SIG-M5 (cell line): ENCODE data around the gene TMEM248.
"Not testable (repeated sequence)": the region's sequence is repeated elsewhere in the genome, so short reads cannot be mapped to it uniquely, and the experiment has no call there.

Experiments used
- DNase-seq: peaks from one replicate; lab custom pipeline; 2025; lab: John Stamatoyannopoulos, UW

The TMEM248 gene

DNA sequence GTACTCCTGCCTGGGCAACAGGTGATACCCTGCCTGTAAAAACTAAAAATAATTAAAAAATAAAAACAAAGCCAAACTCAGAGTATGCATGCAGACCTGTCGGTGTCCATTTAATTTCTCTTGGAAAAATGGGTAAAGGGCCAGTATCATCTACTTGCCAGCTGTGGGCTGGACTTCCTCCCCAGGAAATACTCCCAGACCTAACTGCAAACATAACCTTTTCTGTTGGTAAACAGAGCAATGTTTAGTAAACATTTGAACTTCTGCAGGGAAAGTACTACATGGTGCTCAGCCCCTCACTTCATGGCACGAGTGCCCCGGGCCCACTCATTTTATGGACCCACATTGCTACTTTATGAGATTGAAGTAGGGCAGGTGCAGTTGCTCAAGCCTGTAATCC is 10.2 kb upstream of the TMEM248 start:
- no peak for DNase-seq

DNA sequence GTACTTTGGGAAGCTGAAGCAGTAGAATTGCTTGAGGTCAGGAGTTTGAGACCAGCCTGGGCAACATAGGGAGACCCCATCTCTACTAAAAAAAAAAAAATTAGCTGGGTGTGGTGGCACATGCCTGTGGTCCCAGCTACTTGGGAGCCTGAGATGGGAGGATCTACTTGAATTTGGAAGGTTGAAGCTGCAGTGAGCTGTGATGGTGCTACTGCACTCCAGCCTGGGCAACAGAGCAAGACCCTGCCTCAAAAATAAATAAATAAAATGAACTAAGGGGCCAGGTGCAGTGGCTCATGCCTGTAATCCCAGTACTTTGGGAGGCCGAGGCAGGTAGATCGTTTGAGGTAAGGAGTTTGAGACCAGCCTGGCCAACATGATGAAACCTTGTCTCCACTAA is 9.8 kb upstream of the TMEM248 start:
- not testable (repeated sequence) for DNase-seq

DNA sequence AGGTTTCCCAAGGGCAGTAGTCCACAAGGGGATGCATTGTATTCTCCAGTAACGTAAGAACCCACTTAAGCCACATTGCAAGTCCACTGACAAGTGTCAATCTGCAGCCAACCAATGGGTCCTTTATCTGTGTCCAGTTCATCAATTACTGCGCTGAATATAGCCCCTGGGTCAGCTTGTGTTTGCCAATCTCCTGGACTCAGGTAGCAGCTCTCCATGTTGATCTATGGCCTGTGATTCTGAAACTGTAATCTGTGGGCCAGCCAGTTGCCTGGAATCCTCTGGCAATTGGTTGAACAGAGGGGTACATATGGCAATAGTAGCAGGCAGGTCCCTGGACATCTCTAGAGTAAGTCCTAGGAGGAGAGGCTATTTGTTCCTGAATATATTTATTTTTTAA is 8.8 kb upstream of the TMEM248 start:
- DNase-seq: no peak

DNA sequence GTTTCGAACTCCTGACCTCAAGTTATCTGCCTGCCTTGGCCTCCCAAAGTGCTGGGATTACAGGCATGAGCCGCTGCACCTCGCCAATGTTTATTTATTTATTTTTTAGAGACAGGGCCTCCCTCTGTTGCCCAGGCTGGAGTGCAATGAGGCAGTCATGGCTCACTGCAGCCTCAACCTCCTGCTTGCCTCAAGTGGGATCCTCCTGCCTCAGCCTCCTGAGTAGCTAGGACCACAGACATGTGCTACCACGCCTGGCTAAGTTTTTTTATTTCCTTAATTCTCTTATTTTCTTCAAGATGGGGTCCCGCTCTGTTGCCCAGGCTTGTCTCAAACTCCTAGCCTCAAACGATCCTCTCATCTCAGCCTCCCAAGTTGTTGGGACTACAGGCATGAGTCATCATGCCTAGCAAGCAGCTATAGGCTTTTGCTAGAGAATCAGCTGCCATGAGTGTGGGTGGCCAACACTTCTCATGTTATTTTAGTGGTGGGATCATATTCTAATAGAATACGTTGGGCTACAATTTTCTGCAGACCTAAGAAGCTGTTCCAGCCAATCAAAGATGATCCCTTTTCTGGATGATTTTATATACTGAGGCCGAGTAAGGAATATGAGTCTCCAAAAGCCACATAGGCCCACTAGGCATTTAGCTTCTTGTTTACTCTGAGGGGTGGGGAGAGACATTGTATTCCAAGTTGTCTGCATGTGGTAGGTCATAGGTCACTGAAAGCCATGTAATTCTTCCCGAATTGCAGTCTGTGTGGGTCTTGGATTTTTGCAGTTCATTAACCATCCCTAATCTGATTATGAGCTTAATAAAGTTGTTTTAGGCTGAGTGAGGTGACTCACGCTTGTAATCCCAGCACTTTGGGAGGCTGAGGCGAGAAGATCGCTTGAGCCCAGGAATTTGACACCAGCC is 7.6 kb upstream of the TMEM248 start:
- no peak for DNase-seq

DNA sequence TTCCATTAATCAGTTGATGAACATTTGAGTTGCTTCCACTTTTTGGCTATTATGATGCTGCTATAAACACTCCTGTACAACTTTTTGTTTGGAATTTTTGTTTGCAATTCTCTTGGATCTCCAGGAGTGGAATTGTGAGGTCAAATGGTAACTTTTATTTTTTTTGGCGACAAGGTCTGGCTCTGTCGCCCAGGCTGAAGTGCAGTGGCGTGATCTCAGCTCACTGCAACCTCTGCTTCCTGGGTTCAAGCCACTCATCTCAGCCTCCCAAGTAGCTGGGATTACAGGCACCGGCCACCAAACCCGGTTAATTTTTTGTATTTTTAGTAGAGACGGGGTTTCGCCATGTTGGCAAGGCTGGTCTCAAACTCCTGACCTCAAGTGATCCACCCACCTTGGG is 3.1 kb upstream of the TMEM248 start:
- DNase-seq: not testable (repeated sequence)

DNA sequence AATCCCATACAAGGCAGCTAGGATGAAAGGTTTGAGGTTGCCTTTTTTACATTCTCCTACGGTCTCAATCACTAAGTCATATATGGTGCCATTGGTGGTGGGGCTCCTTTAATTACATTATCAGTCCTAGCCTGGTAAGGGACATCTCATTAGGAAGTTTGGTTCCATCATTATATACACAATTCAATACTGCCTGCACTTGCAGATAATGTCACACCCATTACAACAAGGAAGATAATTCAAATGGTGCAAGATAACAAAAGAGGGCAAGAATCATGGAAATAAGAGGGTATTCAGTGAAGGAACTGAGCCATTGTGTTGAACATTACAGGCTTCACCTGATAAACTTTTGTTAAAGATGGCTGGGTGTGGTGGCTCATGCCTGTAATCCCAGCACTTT is 1.7 kb upstream of the TMEM248 start:
- DNase-seq: no peak

DNA sequence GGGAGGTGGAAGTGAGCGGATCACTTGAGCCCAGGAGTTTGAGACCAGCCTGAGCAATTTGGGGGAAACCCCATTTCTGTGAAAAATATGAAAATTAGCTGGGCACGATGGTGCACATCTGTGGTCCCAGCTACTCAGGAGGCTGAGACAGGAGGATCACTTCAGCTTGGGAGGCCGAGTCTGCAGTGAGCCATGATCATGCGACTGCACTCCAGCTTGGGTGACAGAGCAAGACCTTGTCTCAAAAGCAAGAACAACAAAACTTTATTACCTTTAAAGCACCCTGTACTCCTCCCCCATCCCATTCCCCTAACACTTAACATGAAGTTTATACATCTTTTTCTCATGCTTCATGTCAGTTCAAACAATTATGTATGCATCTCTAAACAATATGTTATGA is 1.3 kb upstream of the TMEM248 start:
- no peak for DNase-seq

DNA sequence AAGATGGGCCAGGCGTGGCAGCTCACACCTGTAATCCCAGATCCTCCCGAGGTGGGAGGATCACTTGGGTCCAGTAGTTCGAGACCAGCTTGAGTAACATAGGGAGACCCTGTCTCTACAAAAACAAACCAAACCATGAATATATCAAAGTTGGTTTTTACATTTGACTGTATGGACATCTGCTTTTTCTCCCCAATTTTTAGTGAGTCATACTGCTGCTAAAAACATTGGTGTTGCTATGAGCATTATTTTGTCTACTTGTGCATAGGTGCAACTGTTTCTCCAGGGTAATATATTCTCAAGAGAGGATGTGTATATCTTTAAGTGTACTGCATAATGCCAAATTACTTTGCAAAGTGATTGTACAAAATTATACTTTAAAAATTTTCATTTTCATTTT is 769 bp upstream of the TMEM248 start:
- DNase-seq: no peak

DNA sequence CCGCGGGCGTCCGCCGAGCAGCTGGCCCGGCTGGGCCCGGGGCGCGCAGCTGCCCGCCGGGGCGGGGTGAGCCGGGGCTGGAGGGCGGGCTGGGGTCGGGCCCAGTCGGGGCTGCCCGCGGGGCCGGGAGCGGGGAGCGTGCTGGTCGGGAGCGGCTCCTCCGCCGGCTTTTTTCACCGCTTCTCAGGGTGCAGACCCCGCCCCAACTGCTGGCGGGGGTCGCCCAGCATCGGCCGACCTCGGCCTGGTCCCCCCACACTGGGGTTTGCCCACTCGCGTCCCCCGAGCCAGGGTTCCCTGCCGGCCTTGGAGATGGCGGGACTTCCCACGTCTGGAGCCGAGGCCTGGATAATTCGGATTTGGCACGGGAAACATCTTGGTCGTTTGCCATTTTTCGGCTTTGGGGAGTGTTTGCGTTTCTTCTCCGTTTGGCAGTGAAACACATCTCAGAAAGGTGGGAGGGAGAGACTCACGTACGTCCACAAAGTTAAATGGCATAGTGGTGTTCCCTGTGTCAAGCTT is 432 bp downstream of the TMEM248 start:
- DNase-seq: no peak

DNA sequence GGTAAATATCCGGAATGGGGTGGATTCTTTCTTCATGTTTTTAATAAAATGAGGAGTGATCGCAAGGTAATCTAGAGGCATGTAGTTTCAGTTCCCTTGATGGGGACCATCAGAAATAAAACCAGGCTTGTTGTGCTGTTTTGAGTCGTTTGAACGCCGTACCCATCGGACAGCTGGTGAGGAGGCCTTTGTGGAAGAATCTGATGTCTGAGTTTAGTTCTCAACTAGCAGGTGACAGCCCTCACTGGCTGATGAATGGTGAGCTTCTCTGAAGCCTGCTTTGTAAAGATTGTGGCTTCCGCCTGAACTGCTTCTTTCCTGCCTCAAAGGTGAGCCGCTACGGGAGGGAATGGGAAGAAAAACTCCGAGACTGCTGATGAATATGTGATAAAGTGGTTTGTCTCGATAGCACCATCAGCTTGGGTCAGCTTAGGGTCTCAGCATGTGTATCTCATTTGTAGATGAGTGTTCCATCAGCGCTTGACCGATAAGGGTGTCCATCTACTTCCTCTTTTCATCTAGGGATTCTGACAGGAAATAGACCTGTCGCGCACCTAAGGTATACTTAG is 977 bp downstream of the TMEM248 start:
- no peak for DNase-seq

DNA sequence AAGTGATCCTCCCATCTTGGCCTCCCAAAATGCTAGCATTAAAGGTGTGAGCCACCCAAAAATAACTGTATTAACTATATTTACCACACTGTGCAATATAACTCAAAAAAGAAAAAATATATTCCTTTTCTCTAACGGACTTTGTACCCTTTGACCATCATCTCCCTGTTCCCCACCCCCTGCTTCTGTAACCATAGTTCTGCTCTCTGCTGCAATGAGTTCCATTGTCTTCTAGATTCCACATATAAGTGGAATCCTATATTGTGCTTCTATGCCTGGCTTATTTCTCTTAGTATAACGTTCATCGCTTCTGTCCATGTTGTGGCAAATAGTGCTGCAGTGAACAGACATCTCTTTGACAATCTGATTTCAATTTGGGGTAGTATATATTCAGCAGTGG is 4.2 kb downstream of the TMEM248 start:
- no peak for DNase-seq

DNA sequence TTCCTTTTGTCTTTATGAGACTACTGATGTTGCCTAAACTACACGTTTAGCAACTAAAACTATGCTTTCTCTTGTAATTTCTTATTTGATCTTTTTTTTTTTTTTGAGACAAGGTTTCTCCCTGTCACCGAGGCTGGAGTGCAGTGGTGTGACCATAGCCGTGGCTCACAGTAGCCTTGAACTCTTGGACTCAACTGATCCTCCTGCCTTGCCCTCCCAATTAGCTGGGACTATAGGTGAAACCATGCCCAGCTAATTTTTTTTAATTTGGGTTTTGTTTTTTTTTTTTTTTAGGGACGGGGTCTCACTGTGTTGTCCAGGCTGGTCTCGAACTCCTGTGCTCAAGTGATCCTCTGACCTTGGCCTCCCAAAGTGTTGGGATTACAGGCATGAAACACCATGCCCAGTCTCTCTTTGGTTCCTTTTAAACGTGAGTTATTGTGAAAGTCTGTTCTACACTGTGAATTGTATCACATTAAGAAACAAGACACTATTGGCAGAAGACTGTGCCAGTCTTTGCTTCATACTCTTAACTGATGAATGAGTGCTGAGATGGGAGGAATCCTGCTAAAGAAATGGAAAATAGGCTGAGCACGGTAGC is 6.4 kb downstream of the TMEM248 start:
- no peak for DNase-seq

DNA sequence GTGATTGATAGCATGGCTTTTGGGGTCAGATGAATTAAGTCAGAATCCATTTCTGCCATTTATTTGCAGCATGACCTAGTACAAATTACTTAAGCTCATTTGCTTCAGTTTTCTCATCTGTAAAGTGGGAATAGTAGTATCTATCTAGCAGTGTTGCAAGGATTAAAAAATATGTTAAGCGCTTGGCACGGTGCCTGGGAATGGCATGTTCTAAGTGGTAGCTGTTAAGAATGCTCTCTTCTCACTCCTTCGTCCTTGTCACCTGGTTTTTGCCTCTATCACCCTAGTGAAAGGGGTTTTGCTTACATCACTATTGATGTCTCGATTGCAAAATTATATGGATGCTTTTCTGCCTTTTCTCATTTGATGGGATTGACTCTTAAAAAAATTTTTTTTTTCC is 7.4 kb downstream of the TMEM248 start:
- DNase-seq: no peak

DNA sequence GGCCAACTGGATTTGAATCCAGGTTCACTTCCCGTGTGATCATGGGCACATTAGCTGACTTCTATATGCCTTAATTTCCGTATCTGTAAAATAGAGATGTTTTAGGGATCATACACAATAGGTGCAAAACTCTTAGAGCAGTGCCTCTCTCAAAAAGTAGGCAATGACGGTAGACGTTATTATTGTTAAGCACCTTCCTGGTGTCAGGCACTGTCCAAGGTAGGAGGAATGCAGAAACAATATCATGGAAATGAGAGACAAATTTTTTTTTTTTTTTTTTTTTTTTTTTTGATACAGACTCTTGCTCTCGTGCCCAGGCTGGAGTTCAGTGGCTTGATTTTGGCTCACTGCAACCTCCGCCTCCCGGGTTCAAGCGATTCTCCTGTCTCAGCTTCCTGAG is 8.1 kb downstream of the TMEM248 start:
- no peak for DNase-seq

DNA sequence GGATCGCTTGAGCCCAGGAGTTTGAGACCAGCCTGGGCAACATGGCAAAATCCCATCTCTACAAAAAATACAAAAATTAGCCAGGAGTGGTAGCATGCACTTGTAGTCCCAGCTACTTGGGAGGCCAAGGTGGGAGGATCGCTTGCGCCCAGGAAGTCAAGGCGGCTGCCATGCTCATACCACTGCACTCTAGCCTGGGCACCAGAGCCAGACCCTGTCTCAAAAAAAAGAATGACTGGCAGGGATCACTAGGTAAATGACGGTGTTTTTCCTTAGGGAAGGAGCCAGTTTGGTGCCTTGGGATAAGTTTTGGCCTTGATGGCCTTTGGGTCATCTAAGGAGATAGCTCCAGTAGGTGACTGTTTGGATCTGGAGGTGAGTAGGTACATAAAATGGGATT is 8.9 kb downstream of the TMEM248 start:
- no peak for DNase-seq

DNA sequence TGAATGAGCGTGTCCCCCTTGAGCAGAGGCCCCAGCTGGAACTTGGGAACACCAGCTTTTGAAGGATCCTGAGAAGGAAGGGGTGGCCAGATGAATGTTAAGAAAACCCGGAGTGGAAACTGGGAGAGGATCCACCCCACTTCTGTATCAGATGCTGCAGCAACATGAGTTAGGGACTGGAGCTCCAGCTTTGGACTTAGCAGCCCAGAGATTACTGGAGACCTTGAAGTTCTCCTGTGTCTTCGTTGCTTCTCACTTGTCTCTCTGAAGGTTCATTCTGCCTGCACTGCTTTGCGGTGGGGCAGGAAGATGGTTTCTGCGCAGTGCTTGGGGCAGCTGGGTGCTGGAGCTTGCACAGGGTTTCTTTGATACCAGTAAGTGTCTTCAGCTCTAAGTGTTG is 9.3 kb downstream of the TMEM248 start:
- DNase-seq: no peak

DNA sequence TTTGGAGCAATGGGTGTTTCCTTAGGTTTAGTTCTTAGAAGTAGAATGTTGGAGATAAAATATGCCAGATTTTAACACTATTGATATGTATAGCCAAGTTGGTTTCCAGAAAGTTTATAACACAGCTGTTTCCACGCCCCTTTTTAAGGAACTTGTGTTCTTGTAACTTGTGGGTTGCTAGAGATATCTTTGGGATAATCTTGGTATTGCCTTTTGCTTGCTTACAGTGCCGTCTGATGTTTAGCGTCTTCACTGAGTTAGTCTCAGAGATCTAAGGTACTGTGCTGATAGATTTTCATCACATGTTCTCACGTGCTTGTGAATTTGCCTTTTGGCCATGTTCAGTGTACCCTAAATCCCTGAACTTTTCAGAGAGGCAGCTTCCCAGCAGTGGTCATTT is 12.4 kb downstream of the TMEM248 start:
- DNase-seq: no peak

DNA sequence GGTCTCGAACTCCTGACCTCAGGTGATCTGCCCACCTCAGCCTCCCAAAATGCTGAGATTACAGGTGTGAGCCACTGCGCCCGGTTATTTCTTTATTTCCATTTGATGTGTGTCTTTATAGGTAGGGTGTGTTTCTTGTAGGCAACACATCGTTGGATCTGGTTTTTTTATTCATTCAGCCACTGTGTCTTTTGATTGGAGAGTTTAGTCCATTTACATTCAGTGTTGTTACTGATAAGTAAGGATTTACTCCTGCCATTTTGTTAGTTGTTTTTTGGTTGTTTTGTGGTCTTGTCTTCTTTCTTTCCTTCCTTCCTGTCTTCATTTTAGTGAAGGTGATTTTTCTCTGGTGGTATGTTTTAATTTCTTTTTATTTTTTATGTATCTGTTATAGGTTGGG is 16.9 kb downstream of the TMEM248 start:
- DNase-seq: no peak

DNA sequence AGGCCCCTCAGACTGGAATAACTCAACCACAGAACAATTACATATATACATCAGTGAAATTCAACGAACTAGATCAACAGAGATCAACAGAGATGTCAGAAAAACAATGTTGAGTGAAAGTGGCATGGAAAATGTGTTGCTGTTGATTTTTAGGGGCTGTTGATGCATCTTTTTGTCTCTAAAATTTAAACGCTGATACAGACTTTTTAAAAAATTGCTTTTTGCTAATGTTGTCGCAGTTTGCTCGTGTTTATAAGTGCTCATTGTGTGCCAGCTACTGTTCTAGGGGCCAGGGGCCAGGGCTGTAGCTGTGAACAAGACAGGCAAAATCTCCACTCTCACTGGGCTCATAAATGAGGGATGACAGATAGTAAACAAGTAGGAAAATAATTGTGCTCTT is 18.3 kb downstream of the TMEM248 start:
- DNase-seq: no peak

DNA sequence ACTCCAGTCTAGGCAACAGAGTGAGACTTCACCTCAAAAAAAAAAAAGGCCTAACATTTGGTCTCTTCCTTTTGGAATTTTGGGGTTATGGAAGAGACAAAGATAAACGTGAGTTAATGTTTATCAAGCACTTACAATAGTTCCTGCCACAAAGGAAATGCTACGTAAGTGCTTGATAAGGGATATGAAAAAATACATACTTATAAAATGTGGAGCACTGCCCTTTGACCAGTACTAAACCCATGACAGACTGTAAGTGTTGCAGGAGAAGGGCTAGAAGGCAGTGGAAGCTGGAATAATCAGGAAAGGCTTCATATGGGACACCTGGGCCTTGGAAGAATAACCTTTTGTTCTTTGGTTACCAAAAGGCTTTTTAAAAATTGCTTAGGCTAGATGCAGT is 25.5 kb downstream of the TMEM248 start:
- DNase-seq: no peak

DNA sequence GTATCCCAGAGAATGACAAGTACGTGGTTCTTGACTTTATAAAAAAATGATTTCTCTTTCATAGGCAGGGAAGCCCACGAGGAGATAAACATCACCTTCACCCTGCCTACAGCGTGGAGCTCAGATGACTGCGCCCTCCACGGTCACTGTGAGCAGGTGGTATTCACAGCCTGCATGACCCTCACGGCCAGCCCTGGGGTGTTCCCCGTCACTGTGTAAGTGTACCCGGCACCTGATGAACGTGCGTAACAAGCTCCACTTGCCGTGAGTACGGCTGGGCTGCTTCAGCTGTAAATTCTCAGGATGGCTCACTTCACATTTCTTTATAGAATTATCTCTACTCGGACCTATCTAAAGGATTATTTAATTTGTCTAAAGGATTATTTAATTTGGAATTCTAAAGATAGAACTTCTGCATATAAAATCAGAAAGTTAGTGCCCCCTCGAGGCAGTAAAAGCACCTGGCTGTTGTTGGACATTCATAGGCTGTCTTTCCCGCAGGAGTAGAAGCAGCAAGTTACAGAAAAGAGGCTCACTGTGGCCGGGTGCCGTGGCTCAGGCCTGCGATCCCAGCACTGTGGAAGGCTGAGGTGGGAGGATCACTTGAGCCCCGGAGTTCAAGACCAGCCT is 27.6 kb downstream of the TMEM248 start:
- DNase-seq: no peak

DNA sequence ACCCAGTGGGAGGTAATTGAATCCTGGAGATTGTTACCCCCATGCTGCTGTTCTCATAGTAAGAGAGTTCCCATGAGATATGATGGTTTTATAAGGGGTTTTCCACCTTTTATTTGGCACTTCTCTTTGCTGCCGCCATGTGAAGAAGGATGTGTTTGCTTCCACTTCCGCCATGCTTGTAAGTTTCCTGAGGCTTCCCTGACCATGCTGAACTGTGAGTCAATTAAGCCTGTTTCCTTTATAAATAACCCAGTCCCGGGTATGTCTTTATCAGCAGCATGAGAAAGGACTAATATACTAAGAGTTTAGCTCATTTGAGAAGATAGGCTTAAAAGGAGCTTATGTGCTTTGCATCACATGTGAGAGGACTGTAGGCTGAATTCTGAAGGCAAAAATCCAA is 29.3 kb downstream of the TMEM248 start:
- no peak for DNase-seq

DNA sequence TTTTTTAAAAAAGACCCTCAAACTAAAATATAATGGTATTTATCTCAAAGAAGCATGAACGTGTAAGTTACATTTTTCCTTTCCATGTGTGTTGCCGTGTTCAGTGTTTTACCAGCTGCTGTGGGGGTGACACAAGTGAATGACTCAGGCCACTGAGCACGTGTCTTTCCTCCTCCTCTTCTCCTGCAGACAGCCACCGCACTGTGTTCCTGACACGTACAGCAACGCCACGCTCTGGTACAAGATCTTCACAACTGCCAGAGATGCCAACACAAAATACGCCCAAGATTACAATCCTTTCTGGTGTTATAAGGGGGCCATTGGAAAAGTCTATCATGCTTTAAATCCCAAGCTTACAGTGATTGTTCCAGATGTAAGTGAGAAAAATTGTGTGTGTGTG is 29.7 kb downstream of the TMEM248 start:
- no peak for DNase-seq
